Epithelial cell of proximal tubule (primary cell): ENCODE results near the gene GLB1L3. TPM values are rescaled to one million over a fixed set of nuclear protein-coding genes. Genes with fewer than 3 reads are reported as not detected.
A peak's percentile ranks its signal among the peaks of the same experiment; 100 is the strongest.
"Not testable (repeated sequence)": the region's sequence is repeated elsewhere in the genome, so short reads cannot be mapped to it uniquely, and the experiment has no call there.

Source experiments
- DNase-seq: peaks from one replicate; pipeline ENCODE4 v3.0.0-alpha.2; 2011; ENCODE audit warnings: low read depth
- H3K4me3 ChIP-seq: 2 replicates; pipeline ENCODE4 v1.5.1; 2011; ENCODE audit warnings: low read depth, mild to moderate bottlenecking, low read length
- total RNA-seq: library from RNA; depleted of rRNA; stranded (reverse); fragments of >200 nt; gene quantifications from 2 replicates; pipeline ENCODE4 v1.2.3, GENCODE V29; 2015
- TF ChIP-seq, protein P1 (sequence below): conservative IDR thresholded peaks from 2 replicates; pipeline ENCODE4 v1.5.1; 2012; ENCODE audit warnings: low read depth, mild to moderate bottlenecking, low read length

Gene GLB1L3
- total RNA-seq, 1 donor from 2014 or later = 0.17 TPM

DNA sequence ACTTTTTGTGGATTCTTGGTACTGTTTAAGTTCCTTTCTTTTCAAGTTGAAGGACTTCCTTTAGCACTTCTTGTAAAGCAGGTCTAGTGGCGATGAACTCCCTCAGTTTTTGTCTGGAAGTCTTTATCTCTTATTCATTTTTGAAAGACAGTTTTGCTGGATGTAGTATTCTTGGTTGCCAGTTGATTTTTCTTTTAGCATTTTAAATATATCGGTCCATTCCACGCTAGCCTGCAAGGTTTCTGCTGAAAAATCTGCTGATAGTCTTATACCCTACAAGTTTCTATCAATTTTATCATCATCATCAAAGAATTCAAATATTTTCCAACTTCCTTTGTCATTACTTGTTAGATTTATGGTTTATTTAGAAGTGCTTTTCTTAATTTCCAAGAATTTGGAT lies 40.9 kb downstream of the GLB1L3 start:
- H3K4me3 ChIP-seq = no peak overlapping the region
- no peak for DNase-seq
- TF ChIP-seq, protein P1, sequence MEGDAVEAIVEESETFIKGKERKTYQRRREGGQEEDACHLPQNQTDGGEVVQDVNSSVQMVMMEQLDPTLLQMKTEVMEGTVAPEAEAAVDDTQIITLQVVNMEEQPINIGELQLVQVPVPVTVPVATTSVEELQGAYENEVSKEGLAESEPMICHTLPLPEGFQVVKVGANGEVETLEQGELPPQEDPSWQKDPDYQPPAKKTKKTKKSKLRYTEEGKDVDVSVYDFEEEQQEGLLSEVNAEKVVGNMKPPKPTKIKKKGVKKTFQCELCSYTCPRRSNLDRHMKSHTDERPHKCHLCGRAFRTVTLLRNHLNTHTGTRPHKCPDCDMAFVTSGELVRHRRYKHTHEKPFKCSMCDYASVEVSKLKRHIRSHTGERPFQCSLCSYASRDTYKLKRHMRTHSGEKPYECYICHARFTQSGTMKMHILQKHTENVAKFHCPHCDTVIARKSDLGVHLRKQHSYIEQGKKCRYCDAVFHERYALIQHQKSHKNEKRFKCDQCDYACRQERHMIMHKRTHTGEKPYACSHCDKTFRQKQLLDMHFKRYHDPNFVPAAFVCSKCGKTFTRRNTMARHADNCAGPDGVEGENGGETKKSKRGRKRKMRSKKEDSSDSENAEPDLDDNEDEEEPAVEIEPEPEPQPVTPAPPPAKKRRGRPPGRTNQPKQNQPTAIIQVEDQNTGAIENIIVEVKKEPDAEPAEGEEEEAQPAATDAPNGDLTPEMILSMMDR = no peak

GRCh38 chr11:134321373-134321772 lies 45.2 kb downstream of the GLB1L3 start:
- not testable (repeated sequence) for DNase-seq, H3K4me3 ChIP-seq

GRCh38 chr11:134322553-134322952 lies 46.4 kb downstream of the GLB1L3 start:
- TF ChIP-seq, protein P1 = no peak
- H3K4me3 ChIP-seq = no peak overlapping the region
- no peak for DNase-seq

- TF ChIP-seq, protein P1 = no peak
- H3K4me3 ChIP-seq = no peak overlapping the region
Measured at GRCh38 chr11:134328433-134328832, 52.3 kb downstream of the GLB1L3 start.

DNA sequence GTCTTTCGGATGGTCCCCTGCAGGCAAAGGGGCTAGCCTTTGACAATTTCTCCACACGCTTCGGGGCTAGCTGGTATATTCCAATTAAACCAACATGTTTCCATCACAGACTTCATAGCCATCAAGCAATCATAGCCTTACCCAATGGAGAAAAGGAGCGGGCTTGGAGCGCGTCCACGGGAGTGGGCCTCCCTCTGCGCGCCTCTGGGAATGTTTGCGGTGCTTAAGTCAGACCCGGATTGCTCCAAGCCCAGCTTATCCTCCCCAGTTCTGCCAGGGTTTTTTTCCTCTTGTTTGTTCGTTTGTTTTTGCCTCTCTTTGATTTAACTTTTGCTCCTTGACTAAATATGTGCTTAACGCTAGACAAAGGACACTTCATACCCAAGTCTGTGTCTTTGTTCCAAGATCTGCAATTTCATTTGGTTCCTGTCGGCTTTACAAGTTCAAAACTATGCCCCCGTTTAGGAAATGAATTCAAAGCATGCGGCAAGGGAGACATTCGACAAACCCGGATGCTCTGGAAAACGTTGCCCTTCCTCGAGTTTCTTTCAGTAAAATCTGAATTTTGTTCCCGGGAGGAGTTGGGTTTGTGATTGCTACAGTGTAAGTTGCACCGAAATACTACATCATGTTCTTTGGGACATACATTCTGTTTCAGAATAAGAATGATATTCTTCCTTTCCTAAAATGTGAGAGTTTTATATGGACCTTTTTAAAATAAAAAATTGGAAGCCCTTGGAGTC lies 54.6 kb downstream of the GLB1L3 start:
- H3K4me3 ChIP-seq = peak overlapping the region; percentile 50
- no peak for DNase-seq
- TF ChIP-seq, protein P1 = no peak

More at GRCh38 chr11:134328433-134328832, 52.3 kb downstream of the GLB1L3 start:
- DNase-seq = no peak

GRCh38 chr11:134331354-134332188 lies 55.4 kb downstream of the GLB1L3 start, which contains the start of gene GLB1L2:
GLB1L2 (plus strand) TSS chr11:134331988; CDS start chr11:134332062, 74 bp downstream.
- DNase-seq = no peak
- H3K4me3 ChIP-seq = peak within 1 kb of the TSS; percentile 75
- TF ChIP-seq, protein P1 = no peak

- TF ChIP-seq, protein P1 = no peak
- DNase-seq = no peak
- peak overlapping the region; percentile 75 for H3K4me3 ChIP-seq
Measured at GRCh38 chr11:134332189-134332631, 56.0 kb downstream of the GLB1L3 start.
